HUDEP-2 (cell line): ENCODE measurements around the gene PAX8.
"Not testable (repeated sequence)": the region's sequence is repeated elsewhere in the genome, so short reads cannot be mapped to it uniquely, and the experiment has no call there.

ENCODE experiments used
- DNase-seq, 76 experiments: peaks; one replicate each; lab custom pipeline; 2025; ENCODE audit not compliant: unreplicated experiment in 76 of 76; lab: John Stamatoyannopoulos, UW

PAX8 gene

DNA sequence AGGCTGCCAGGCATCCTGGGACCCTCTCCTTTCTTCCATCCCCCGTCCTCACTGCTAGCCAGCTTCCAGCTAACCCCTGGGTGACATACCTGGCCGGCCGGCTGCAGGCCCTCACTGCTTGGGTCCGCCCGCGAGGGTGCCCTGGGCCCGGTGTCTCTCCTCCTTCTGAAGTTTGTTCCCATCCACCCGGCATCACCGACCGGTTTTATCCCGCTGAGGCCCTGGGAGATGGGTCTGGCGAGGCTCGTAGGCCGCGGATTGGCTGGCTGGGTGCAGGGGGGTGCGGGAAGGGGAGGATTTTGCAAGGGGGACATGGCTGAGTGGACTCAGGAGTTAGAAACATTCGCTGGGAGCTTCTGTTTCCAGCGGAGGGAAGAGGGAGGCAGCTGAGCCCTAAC lies at the start of gene PAX8:
Gene PAX8 (minus strand): TSS at position 180 of the 398 bp plus-strand sequence. CDS start 527 bp downstream, outside the sequence.
- no peak for DNase-seq

DNA sequence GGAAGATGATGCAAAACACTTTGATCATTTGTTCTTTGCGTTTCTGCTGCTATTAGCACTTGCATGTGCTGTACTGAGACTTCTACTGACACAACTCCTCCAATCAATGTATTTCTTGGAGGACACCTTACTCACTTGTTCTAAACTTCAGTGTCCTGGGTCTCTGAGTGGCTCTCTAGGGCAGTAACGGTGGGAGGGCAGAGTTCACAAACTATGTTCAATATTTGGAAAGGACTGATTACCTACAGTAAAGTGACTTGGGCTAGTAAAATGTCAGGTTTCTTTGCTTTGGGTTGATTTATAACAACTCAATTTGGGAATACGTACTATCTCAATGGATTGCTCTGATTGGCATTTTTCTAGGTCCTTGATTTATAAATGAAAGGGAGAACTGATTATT lies 49.3 kb upstream of the PAX8 start:
- DNase-seq: no peak

DNA sequence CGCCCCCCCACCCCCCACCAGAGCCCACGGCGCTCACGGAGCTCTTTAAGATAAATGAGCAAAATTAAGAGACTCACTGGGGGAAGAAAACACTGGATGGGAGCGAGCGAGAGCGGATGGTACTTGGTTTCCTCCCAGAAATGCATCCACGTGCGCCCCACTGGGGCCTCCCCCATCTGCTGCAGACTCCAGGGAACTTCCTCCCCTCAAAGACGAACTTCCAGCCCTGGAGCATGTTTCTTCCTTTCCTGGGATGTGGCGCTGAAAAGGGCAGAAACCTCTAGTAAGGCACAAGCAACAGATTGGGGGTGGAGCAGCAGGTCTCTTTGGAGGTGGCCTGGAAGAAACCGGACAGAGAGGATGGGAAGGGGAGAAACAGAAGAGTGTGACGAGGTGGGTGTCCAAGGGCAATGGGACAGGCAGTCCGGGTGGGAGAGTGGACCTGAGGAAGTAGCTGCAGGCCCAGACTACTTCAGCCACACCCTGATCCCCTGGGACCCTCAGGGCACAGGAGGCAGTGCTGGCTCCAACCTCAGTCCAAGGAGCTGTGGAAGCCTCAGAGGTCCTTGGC lies 46.5 kb upstream of the PAX8 start:
- not testable (repeated sequence) for DNase-seq

DNA sequence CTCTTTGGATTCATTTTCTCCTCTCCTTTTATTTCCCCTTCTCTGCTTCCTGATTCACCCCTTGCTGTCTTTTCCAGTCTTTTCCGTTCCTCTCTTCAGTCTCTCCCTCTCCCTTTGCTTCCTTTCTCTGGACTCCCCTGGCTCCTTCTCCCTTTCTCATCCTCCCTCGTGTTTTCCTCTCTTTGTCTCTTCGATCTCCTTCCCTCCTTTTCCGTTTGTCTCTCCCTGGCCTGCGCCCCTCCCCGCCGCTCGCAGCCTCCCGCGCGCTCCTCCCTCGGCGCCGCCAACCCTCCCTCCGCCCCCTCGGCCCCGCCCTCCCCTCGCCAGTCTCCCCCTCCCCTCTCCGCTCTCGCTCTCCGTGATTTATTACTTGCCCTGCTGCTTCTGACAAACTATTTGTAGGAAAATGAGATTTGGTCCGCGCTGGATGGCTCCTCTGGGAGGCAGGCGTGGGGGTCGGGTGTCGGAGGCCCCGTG lies 46.0 kb upstream of the PAX8 start:
- no peak for DNase-seq

DNA sequence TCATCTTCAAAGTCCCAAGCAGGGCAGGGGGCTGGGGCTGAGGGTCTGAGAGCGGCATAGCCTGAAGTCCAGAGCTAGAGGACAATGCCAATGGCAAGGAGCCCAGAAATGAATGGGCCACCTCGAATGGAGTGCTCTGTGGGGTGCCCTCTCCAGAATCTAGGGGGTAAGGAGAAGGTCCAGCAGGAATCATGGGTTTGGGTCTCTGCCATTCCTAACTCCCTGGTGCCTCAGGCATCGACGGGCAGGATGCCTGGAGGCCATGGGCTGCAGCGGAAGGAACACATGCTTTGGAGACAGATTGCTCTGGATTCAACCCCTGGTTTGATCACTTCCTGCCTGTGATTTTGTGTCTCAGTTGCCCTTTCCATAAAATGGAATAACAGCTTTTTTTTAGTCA lies 44.4 kb upstream of the PAX8 start:
- DNase-seq: not testable (repeated sequence)

DNA sequence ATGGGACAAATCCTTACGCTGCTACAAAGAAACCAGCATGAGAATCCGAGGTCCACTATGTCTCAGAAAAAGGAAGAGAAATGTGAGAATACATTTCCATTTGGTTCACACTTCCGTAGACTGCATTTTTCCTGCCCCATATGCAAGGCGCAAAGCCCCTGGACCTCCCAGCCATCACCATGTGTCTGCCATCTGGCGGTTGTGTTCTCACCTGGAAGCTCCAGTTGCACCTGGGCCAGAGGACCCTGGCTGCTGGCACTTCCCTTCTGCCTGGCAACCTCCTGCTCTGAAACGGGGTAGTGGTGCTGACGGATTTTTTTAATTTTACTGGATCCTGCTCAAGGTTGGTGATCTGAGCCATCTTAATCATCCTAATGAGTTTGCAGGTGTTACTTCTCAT lies 41.4 kb upstream of the PAX8 start:
- DNase-seq: not testable (repeated sequence)

DNA sequence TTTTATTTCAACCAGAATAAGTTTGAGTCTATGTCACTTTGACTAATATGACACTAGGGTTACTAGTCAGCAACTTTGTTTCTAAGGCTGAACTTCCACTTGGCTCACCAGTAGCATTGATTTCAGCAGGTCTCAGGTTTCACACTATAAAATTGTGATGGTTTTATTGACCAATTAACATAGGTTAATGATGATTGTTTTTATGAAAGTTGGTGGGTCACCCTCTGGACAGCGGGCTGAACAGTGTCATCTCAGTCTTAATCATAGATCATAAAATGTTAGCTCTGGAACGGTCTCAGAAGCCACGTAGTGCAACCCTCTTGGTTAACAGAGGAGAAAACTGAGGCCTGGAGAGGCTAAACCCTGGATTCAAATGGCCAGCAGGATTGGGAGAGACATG lies 40.2 kb upstream of the PAX8 start:
- DNase-seq: not testable (repeated sequence)

DNA sequence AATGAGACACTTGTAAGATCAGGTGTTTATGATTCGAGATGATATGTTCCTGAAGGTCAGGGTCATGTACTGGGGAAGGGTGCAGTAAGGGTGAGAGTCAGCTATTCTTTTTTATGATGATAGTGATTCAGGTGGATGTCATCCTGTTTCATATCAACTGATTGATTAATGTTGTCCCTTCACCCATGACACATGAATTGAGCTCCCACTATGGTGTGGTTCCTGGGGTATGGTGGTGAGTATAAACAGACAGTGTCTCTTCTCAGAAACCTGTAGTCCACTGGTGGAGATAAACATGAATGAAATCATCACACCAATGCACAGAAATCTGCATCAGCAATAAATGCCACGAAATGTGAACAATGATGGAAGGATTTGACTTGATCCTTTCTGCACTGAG lies 37.4 kb upstream of the PAX8 start:
- no peak for DNase-seq

DNA sequence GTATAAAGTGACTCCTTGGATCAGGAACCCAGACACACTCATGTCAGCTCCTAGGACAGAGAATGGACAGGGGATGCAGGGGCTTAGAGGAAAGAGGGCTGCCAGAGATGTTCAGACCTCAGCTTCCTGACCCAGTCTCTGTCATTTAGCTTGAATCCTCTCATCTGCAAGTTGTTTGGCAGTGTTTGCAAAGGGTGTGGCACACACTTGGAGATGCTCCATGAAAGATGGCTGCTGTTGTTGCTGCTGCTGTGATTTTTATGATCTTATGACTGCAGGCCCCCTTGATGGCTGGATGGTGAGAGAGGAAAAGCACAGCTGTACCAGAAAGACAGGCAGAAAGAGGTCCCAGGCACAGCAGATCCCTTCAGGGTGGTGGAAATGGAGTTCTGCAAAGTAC lies 35.9 kb upstream of the PAX8 start:
- DNase-seq: not testable (repeated sequence)

DNA sequence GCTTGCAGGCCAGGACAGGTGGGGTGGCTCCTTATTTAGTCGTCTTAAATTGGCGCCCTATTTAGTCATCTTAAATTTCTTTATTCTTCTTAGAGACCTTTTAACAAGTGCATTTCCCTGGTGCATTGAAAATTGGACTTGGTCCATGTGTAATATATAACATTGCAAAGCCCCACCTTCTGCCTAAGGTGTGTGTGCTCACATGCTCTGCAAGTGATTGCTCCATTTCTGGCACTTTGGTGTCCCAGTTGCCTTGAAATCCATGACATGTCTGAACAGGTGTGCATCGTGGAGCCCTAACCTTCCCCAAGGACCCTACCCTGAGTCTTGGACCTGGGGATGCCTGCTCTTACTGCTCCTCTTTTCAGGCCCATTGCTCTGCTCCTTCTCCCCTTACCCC lies 35.5 kb upstream of the PAX8 start:
- not testable (repeated sequence) for DNase-seq

DNA sequence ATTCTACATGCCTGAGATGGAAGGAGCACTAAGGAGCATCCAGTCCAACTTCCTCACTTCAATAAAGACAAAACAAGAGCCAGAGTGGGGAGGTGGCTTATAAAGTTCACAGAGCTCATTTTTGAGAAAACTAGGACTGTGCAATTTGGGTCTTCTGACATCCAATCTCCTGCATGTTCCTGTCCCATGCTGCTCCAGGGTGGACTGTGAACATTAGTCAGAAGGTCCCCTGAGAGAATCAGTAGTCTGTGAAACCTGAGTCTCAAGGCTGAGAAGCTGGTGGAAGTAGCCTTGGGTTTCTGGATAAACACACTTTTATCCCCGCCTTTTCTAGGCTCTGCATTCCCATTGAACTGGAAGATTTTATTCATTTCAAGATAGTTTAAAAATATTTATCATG lies 33.1 kb upstream of the PAX8 start:
- DNase-seq: not testable (repeated sequence)

DNA sequence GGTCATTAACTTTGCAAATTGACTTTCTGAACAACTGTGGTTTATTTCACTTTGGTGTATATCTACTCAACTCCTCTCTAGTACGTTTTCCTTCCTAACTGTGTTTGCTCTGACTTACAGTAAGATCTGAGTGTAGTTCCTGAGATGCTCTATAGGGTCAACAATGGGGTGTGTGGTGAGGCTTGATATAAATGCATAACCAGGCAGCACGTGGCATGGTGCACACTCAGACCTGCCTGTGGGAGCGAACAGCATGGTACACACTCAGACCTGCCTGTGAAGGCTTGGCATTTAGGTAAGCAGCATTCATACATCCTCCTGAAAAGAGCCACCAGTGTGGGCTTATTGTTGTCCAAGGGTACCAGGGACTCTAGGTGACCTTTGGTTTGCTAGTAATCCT lies 32.5 kb upstream of the PAX8 start:
- not testable (repeated sequence) for DNase-seq

DNA sequence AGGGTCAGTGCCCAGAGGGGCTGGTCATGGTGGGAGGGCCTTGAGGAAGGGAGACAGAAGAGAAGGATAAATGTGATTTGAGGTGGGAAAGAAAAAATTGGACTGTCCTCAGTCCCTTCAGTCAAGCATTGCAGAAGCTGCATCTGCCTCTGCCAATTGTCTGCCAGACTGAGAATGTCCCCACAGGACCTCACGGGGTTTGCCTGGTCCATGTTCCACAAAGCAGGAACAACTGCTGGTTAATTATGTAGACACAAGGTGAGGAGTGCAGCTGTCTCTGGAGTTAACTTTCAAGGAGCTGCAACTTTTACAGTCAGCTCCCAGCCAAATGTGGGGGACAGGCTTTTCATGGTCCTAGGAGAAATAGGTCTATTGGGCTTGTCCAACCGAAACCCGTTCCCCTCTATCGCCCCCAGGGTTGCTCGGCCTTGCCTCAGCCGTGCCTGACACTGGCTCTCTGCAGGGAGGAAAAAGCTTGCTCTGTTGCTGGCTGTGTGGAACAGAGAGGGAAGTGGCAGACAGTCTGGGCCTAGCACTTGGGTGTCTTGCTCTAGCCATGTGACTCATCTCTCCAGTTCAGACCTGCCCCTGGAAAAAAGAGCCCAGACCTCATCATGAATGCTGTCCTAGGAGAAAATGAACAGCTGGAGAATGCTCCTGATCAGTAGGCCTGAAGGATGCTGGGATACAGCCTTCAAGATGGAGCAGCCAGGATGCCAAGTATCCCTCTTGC lies 31.1 kb upstream of the PAX8 start:
- no peak for DNase-seq

DNA sequence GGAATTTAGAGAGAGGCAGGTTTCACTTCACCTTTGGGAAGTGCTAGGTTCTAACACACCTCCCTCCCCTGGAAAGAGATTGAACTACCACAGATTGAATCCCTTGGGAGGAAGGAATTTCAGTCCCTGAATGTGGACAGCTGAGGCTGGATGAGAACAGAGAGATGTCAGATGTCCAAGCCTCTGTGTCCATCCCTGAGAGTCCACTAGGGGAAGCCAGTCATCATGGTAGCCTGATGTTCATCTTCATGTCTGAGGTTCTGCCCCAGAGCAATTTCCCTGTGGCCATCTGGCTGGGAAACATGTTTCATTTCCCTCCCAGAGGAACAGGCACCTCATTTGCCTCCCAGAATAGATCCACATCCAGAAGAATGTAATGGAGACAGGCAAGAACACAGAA lies 30.1 kb upstream of the PAX8 start:
- not testable (repeated sequence) for DNase-seq

DNA sequence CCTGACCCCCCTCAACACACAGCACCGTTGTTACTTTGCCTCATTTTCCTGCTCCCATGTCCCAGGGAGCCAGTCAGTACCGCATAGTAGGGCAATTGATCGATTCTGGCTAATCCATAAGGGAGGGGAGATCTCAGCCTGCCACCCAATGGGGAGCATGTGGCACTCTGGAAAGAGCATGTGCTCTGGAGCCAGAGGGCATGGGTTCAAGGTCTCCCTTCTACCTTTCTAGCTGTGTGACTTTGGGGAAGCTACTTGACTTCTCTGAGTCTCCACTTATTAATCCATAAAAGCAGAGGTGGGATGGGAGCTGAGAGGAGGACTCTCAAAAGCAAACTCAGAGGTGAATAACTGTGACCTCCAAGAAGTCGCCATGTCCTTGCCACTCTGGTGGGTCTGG lies 27.5 kb upstream of the PAX8 start:
- DNase-seq: not testable (repeated sequence)

DNA sequence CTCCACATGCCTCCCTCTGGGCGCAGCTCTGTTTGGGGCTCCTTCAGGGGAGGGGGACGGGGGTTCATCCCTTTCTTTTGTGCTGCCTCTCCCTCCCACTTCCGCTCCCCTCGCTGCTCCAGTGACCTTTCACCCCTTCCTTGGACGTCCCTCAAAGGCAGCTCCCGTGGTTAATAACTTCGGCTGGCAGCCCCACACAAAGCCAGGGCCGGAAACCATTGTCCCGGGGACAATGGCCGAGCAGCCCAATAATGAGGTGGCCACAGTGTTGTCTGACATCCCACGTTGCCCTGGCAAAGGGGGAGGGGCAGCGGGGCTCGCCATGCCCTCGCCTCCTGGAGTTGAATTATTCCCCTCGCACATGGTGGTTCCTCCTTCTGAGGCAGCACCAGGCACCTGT lies 27.0 kb upstream of the PAX8 start:
- DNase-seq: not testable (repeated sequence)

DNA sequence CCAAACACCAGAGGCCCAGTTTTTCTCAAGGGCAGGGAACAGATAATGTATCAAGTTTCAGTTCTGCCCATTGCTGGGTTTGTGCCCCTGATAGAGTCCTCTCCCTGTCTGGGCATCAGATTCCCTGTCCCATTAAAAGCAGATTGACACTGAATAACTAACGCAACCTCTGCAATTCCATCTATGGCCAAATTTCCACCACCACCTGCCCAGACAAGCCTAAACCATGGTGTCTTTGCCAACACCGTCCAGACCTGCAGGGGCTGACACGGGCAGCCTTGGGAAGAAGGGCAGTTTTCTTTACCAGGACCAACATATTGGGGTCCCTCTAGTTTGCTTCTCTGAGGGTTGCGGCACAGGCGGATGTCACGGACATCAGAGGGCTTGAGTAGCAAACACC lies 26.4 kb upstream of the PAX8 start:
- no peak for DNase-seq

DNA sequence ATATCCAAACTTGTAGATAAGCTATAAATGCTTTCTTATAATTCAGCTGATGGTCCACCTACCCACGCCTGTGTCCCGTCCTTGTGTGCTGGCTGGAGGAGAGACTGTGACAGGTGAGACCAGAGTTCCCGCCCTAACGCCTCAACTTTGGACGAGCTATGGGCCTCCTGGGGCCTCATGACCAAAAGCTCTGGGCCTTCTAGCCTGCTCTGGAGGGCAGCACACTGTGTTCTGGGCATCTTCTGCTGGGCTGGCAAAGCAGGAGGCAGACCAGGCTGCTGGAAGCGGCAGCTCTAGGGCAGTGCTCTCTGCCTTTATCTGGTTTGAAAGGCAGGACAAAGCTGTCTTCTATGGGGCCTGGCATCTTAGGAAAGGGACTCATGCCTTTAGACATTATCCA lies 26.0 kb upstream of the PAX8 start:
- no peak for DNase-seq

DNA sequence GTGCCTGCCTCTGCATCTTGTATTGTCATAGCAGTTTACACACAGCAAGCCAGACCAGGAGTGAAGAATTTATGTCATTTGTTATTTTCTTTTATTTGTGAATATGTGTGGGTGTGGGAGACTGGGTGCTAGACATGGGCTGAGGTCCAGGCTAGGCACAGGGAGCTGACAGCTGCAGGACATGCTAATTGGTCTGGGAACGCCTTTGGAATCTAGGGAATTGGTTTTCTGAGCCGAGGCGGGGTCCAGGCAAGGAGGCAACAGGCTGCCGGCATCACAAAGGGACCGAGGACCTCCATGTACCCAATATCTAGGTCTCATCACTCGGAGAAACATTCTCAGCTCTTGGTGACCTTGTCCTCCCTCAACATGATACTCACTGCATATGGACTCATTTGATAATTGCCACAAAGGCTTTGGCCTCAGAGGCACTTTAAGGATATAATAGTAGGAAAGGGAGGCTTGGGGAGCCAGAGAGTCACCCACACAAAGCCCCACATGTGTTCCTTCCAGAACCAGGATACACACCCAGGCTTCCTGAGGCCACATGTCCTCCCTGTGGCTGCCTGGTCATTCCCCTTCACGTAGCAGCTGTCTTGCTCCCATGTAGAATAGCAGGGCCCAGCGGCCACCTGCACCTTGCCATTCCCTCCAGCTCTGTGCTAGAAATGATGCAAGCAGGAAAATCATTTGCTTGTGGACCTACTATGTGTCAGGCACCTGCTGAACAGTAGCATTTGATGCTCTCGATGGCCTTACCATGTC lies 23.7 kb upstream of the PAX8 start:
- not testable (repeated sequence) for DNase-seq

DNA sequence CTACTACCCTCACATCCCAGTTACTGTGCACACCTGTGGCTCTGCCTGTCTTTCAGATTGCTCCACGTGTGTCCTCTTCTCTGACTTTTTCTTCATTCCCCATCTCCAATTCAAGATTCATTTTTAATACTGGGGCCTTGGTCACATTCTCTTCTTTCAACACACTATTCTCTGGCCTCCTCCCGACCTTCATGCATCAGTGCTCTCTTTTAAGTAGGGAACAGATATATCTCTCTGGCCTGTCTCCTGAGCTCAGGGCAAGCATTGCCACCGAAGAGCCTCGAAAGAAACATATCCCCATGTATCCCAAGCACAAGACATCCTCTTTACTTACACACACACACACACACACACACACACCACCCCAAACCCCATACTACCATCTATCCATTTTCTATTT lies 21.6 kb upstream of the PAX8 start:
- no peak for DNase-seq

DNA sequence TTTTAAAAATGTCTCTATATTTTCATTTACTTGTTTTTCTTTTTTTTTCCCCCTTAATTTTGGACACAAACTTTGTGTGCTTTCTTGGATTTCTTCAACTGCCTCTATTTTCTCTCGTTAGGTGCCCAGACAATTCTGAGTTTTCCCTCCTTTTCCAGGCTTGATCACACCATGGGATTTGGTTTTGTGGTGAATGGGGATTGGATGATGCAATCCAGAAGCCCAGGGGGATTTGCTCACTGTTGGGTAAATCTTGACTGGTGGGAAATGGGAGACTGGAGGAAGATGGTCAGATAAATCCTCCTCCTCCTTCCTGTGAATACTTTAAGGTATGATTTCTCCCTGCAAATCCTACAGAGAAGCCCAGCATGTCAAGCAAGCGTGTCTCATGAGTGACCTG lies 19.5 kb upstream of the PAX8 start:
- DNase-seq: no peak

DNA sequence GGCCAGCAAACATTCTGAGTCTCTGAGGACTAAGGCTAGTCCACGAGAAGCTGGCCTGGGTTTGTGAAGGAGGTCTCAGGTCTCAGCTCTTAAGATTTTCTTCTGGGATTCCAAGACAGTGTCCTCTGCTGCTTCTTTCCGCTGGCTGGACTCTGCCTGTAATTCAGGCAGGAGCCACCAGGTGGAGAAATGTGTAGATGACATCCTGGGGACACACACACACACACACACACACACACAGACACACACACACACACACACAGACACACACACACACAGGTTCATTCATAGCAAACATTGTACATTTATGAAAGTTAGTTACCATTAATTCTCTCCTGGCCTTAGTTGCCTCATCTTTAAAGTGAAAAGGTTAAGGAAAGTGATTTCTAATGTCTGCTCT lies 18.9 kb upstream of the PAX8 start:
- peak in 35 of 76 experiments; percentile 1 to 49 (median 24) for DNase-seq
